Activated T-helper 1 cell treated with Interleukin-2 at 50 U/mL for 16 hours (primary cell): ENCODE data around the gene FRMD4B.

Experiments used
- DNase-seq: peaks from one replicate; pipeline ENCODE4 v3.0.0-alpha.2; 2020; ENCODE audit warnings: low read depth

FRMD4B gene

GRCh38 chr3:69203631-69204314, 182.1 kb downstream of the FRMD4B start:
- DNase-seq = no peak

- no peak for DNase-seq
Observed at GRCh38 chr3:69201658-69202057, 184.2 kb downstream of the FRMD4B start.

- no peak for DNase-seq
Observed at GRCh38 chr3:69200384-69201068, 185.4 kb downstream of the FRMD4B start.

GRCh38 chr3:69199942-69200341, 185.9 kb downstream of the FRMD4B start:
- no peak for DNase-seq

- peak; percentile 22 for DNase-seq
Observed at GRCh38 chr3:69197922-69198530, 187.9 kb downstream of the FRMD4B start.

- no peak for DNase-seq
Observed at GRCh38 chr3:69197455-69197854, 188.4 kb downstream of the FRMD4B start.

- no peak for DNase-seq
Observed at GRCh38 chr3:69196876-69197275, 189.0 kb downstream of the FRMD4B start.

GRCh38 chr3:69194431-69195165, 191.3 kb downstream of the FRMD4B start:
- DNase-seq = no peak

GRCh38 chr3:69193749-69194148, 192.1 kb downstream of the FRMD4B start:
- DNase-seq = no peak

- DNase-seq = no peak
Observed at GRCh38 chr3:69191516-69191915, 194.4 kb downstream of the FRMD4B start.

GRCh38 chr3:69189487-69189886, 196.4 kb downstream of the FRMD4B start:
- no peak for DNase-seq

- DNase-seq = no peak
Observed at GRCh38 chr3:69186575-69187093, 199.3 kb downstream of the FRMD4B start.

- no peak for DNase-seq
Observed at GRCh38 chr3:69182588-69183316, 203.1 kb downstream of the FRMD4B start.

GRCh38 chr3:69181592-69182211, 204.2 kb downstream of the FRMD4B start:
- DNase-seq = no peak

- no peak for DNase-seq
Observed at GRCh38 chr3:69180869-69181591, 204.9 kb downstream of the FRMD4B start.

- no peak for DNase-seq
Observed at GRCh38 chr3:69179740-69180372, 206.0 kb downstream of the FRMD4B start.

- no peak for DNase-seq
Observed at GRCh38 chr3:69178838-69179739, 206.8 kb downstream of the FRMD4B start.

GRCh38 chr3:69178082-69178481, 207.8 kb downstream of the FRMD4B start:
- DNase-seq = no peak
